ENCODE data around the gene SYNC. TPM values are rescaled to one million over a fixed set of nuclear protein-coding genes. Genes with fewer than 3 reads are reported as not detected.

SYNC gene
- total RNA-seq, 1 experiment from 2014 or later, result 6.6 TPM

GRCh38 chr1:32665915-32666314 is 36.7 kb downstream of the SYNC start:
- no peak for TF ChIP-seq EZH2phosphoT487 (IDR thresholded peaks at IDR 0.05; ENCODE audit: borderline replicate concordance, low read length)
- TF ChIP-seq EZH2 (IDR thresholded peaks at IDR 0.05; ENCODE audit: low read length, unreplicated experiment), result no peak
- no peak for TF ChIP-seq CTCF (conservative IDR thresholded peaks at IDR 0.05; ENCODE audit: low read depth, low read length)
- no peak for DNase-seq
- CTCF ChIA-PET, result no interaction called here
- Histone ChIP-seq H3K4me2 (ENCODE audit: low read length) (no peak overlapping the region), H3K27ac (ENCODE audit: low read length) (no peak overlapping the region), H3F3A (ENCODE audit: low read length, unreplicated experiment) (no peaks in the 10 kb centered on the region), H3K4me1 (ENCODE audit: insufficient read depth, low read length) (no peaks in the 10 kb centered on the region), H3K79me2 (ENCODE audit: low read length) (peaks cover 28% of the 10 kb centered on the region), H3K9me2 (replicated peaks; ENCODE audit: low read length) (no peaks in the 10 kb centered on the region), H4K20me1 (ENCODE audit: low read length) (peaks cover 5% of the 10 kb centered on the region; the same call in 1 of the 2 replicates), H3K27me3 (ENCODE audit: low read length) (no peaks in the 10 kb centered on the region), H3K9ac (ENCODE audit: low read length) (no peak overlapping the region), H3K4me3 (ENCODE audit: low read length) (no peak overlapping the region), H3K9me3 (ENCODE audit: low read length) (no peaks in the 10 kb centered on the region), H3K36me3 (ENCODE audit: low read depth, low read length) (peaks cover 61% of the 10 kb centered on the region), H2AFZ (ENCODE audit: low read length) (no peak overlapping the region)
- no peak for ATAC-seq
- BruUV-seq (replicated peaks), result no TSS peak
- intact Hi-C loops (cut with micrococcal nuclease), result no loop called here
- POLR2A ChIA-PET (ENCODE audit: unreplicated experiment), result no interaction called here

GRCh38 chr1:32659581-32659980 is 43.0 kb downstream of the SYNC start:
- DNase-seq (peak; percentile 26), ATAC-seq (peak; percentile 37; the same call in 1 of the 2 replicates)
- Histone ChIP-seq H3K9me2 (replicated peaks; ENCODE audit: low read length) (no peaks in the 10 kb centered on the region), H2AFZ (ENCODE audit: low read length) (no peak overlapping the region), H3K79me2 (ENCODE audit: low read length) (peaks cover 63% of the 10 kb centered on the region), H3F3A (ENCODE audit: low read length, unreplicated experiment) (no peaks in the 10 kb centered on the region), H3K9ac (ENCODE audit: low read length) (no peak overlapping the region), H3K4me3 (ENCODE audit: low read length) (no peak overlapping the region), H3K4me1 (ENCODE audit: insufficient read depth, low read length) (peaks cover 4% of the 10 kb centered on the region; the same call in 1 of the 2 replicates), H3K36me3 (ENCODE audit: low read depth, low read length) (peaks cover 49% of the 10 kb centered on the region), H4K20me1 (ENCODE audit: low read length) (peaks cover 10% of the 10 kb centered on the region; the same call in 1 of the 2 replicates), H3K27ac (ENCODE audit: low read length) (no peak overlapping the region), H3K9me3 (ENCODE audit: low read length) (no peaks in the 10 kb centered on the region), H3K4me2 (ENCODE audit: low read length) (no peak overlapping the region), H3K27me3 (ENCODE audit: low read length) (no peaks in the 10 kb centered on the region)
- CTCF ChIA-PET, result no interaction called here
- POLR2A ChIA-PET (ENCODE audit: unreplicated experiment), result no interaction called here
- no TSS peak for BruUV-seq (replicated peaks)
- intact Hi-C loops (cut with micrococcal nuclease), result loop anchor here (10.0 kb wide), 1 partner anchor 135 kb away; no protein-coding TSS in a partner anchor
- TF ChIP-seq CTCF (conservative IDR thresholded peaks at IDR 0.05; ENCODE audit: low read depth, low read length), result no peak

GRCh38 chr1:32652244-32652962 is 50.2 kb downstream of the SYNC start:
- peak overlapping the region; percentile 99 for H3K4me2 ChIP-seq (ENCODE audit: low read length)
- H3K27me3 ChIP-seq (ENCODE audit: low read length), result no peaks in the 10 kb centered on the region
- H3K4me1 ChIP-seq (ENCODE audit: insufficient read depth, low read length), result peaks cover 34% of the 10 kb centered on the region
- H3K27ac ChIP-seq (ENCODE audit: low read length), result no peak overlapping the region
- H3K36me3 ChIP-seq (ENCODE audit: low read depth, low read length), result peaks cover 43% of the 10 kb centered on the region
- H3F3A ChIP-seq (ENCODE audit: low read length, unreplicated experiment), result no peaks in the 10 kb centered on the region
- H2AFZ ChIP-seq (ENCODE audit: low read length), result no peak overlapping the region
- ATAC-seq (no peak), DNase-seq (no peak)
- BruUV-seq (replicated peaks), result no TSS peak
- H3K9me2 ChIP-seq (replicated peaks; ENCODE audit: low read length), result no peaks in the 10 kb centered on the region
- ChIA-PET CTCF (interaction anchor here (0.6 kb wide), 1 partner anchor 12 kb away, joined by 3 read pairs; no protein-coding TSS in a partner anchor), POLR2A (ENCODE audit: unreplicated experiment) (no interaction called here)
- no peak for TF ChIP-seq EZH2 (IDR thresholded peaks at IDR 0.05; ENCODE audit: low read length, unreplicated experiment)
- TF ChIP-seq EZH2phosphoT487 (IDR thresholded peaks at IDR 0.05; ENCODE audit: borderline replicate concordance, low read length), result no peak
- no peak for TF ChIP-seq CTCF (conservative IDR thresholded peaks at IDR 0.05; ENCODE audit: low read depth, low read length)
- peaks cover 92% of the 10 kb centered on the region for H3K79me2 ChIP-seq (ENCODE audit: low read length)
- intact Hi-C loops (cut with micrococcal nuclease), result loop anchor here (10.0 kb wide), 1 partner anchor 128 kb away; no protein-coding TSS in a partner anchor
- peak overlapping the region; percentile 97 for H3K9ac ChIP-seq (ENCODE audit: low read length)
- peaks cover 10% of the 10 kb centered on the region; the same call in 1 of the 2 replicates for H4K20me1 ChIP-seq (ENCODE audit: low read length)
- H3K9me3 ChIP-seq (ENCODE audit: low read length), result no peaks in the 10 kb centered on the region
- H3K4me3 ChIP-seq (ENCODE audit: low read length), result peak overlapping the region; percentile 83

Data from PC-3 (cell line).